GM18507 (cell line): ENCODE data around the gene PRDX5.
A peak's percentile ranks its signal among the peaks of the same experiment; 100 is the strongest.
"Not testable (repeated sequence)": the region's sequence is repeated elsewhere in the genome, so short reads cannot be mapped to it uniquely, and the experiment has no call there.

Source experiments
- DNase-seq: peaks from one replicate; pipeline ENCODE4 v3.0.0; 2011; ENCODE audit warnings: low read depth; ENCODE audit not compliant: insufficient read length; ENCODE audit errors: extremely low spot score
- FAIRE-seq: peaks from 2 replicates; lab custom pipeline; 2011; peaks lifted over from hg19 to GRCh38; lab: Jason Lieb, UNC

Gene PRDX5

GRCh38 chr11:64304316-64305072 lies 13.4 kb upstream of the PRDX5 start:
- peak; percentile 81 for DNase-seq
- peak; percentile 91 for FAIRE-seq

- peak; percentile 96 for FAIRE-seq
- DNase-seq, result peak; percentile 94
These were observed 12.7 kb upstream of the PRDX5 start, which contains the start of gene ESRRA for GRCh38 chr11:64305075-64305690. ESRRA (plus strand) TSS chr11:64305524; CDS start chr11:64307180, 1,656 bp downstream.

- DNase-seq, result no peak
- peak; percentile 26 for FAIRE-seq
These were observed 12.0 kb upstream of the PRDX5 start for GRCh38 chr11:64305691-64306562.

GRCh38 chr11:64306563-64306875 lies 11.4 kb upstream of the PRDX5 start:
- no peak for DNase-seq
- no peak for FAIRE-seq

GRCh38 chr11:64306876-64307622 lies 10.9 kb upstream of the PRDX5 start:
- DNase-seq, result no peak
- no peak for FAIRE-seq

- DNase-seq, FAIRE-seq: not testable (repeated sequence)
These were observed 10.1 kb upstream of the PRDX5 start for GRCh38 chr11:64307795-64308194.

DNA sequence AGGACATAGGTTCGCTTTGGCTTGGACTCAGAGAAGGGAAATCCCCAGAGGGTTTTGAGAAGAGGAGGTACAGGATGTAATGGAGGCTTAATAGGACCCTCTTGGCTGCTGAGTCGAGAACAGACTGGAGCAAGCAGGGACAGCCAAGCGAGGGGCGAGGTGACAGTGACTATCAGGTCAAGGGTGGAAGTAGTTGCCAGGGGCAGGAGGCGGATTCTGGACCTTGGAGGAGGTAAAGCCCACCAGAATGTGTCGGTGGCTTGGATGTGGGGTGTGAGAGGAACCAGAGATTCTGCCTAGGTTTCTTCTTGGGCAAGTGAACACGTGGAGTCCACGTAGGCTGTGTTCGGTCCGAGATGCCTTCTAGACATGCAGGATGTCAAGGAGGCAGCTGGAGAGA lies 5.0 kb upstream of the PRDX5 start:
- no peak for DNase-seq

GRCh38 chr11:64313491-64314145 lies 4.3 kb upstream of the PRDX5 start:
- FAIRE-seq (no peak), DNase-seq (no peak)

More for the DNA sequence above, 5.0 kb upstream of the PRDX5 start:
- no peak for FAIRE-seq

DNA sequence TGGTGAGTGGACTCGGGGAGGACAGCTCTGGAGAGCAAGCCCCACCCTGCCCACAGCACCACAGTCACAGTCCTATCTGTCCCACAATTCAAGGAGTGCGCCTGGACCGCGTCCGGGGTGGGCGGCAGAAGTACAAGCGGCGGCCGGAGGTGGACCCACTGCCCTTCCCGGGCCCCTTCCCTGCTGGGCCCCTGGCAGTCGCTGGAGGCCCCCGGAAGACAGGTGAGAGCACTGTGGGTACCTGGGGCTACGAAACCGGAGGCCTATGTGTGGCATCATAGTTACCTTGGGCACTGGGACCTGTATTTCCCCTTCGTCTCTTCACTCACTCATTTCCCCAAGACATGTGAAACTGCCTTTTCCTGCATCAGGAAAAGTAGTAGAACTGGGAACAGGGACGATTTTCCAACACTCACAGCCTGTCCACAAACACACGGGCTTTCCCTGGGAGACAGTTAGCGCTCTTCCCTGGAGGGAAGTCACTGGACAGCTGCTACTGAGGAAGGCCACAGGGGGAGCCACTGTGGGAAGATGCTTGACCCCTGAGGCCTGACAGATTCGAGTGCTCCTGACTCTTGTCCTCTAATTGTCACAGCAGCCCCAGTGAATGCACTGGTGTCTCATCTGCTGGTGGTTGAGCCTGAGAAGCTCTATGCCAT lies 3.6 kb upstream of the PRDX5 start:
- no peak for FAIRE-seq
- no peak for DNase-seq

GRCh38 chr11:64314805-64315561 lies 2.9 kb upstream of the PRDX5 start:
- DNase-seq, result no peak
- no peak for FAIRE-seq

DNA sequence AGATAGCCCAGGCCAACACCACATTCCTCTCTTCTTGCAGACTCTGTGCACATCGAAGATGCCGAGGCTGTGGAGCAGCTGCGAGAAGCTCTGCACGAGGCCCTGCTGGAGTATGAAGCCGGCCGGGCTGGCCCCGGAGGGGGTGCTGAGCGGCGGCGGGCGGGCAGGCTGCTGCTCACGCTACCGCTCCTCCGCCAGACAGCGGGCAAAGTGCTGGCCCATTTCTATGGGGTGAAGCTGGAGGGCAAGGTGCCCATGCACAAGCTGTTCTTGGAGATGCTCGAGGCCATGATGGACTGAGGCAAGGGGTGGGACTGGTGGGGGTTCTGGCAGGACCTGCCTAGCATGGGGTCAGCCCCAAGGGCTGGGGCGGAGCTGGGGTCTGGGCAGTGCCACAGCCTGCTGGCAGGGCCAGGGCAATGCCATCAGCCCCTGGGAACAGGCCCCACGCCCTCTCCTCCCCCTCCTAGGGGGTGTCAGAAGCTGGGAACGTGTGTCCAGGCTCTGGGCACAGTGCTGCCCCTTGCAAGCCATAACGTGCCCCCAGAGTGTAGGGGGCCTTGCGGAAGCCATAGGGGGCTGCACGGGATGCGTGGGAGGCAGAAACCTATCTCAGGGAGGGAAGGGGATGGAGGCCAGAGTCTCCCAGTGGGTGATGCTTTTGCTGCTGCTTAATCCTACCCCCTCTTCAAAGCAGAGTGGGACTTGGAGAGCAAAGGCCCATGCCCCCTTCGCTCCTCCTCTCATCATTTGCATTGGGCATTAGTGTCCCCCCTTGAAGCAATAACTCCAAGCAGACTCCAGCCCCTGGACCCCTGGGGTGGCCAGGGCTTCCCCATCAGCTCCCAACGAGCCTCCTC lies 2.0 kb upstream of the PRDX5 start:
- not testable (repeated sequence) for DNase-seq, FAIRE-seq

- FAIRE-seq, result no peak
- DNase-seq, result no peak
These were observed 1.1 kb upstream of the PRDX5 start for GRCh38 chr11:64316672-64317324.

DNA sequence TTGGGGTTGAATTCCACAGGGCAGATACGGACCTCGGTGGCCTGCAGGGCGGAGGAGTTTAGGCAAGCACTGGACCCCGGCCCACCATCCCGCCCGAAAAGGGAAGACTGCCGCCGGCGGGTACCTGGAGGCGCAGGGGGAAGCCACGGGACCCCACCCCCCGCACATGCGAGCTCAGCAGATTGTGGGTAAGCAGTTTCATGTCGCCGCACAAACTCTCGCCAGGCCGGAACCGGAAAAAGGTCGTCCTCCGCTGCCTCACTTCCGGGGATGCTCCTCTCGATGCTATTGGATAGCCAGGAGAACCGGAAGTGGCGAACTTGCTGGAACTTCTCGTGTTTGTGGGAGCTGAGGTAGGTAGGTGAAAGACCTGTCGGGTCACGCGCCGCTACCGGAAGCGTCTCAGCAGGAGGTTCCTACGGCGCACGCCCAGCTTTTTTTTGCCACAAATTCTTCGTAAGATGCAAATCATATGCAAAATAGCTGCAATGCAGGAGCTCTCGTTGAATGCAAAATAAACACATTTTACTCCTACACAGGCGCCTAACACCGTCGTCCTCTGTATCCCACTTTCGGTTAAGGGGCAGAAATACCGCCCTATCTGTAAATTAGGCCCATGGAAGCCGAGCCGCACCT lies 478 bp upstream of the PRDX5 start, which contains the start of gene TRMT112:
TRMT112 (minus strand) TSS at position 235 of the 636 bp plus-strand sequence; CDS start at position 202, 33 bp downstream.
- DNase-seq (peak; percentile 86), FAIRE-seq (peak; percentile 99)

GRCh38 chr11:64318766-64319761 lies 1.1 kb downstream of the PRDX5 start:
- no peak for FAIRE-seq
- DNase-seq, result no peak

DNA sequence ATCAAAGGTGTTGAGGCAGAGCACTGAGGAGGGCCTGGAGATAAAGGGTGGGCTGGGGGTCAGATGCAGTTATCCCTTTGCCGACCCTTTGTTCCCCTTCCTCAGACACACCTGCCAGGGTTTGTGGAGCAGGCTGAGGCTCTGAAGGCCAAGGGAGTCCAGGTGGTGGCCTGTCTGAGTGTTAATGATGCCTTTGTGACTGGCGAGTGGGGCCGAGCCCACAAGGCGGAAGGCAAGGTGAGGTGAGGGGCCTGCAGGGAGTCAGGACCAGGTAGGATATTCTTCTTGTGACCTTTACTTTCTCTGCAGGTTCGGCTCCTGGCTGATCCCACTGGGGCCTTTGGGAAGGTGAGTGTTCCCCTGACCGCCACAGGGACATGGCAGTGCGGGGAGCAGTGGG lies 2.6 kb downstream of the PRDX5 start:
- DNase-seq, result no peak
- no peak for FAIRE-seq
